Activated naive CD4-positive, alpha-beta T cell treated with anti-CD3 and anti-CD28 coated beads, Interleukin-2, amount 10 ng/mL, durations not matched to agents 7 days and 5 days (primary cell): ENCODE results near the gene KIAA1671.

Experiments used
- CTCF ChIA-PET: fragments of 350-600 bp; sonication (Branson Sonifier 250); formaldehyde crosslinking; loops from one replicate; lab custom pipeline; 2021; ENCODE audit warnings: antibody characterized with exemption; lab: Charles Lee
- DNase-seq: peaks from one replicate; pipeline ENCODE4 v3.0.0-alpha.2; 2020
- H3K27ac Mint-ChIP-seq: one replicate; pipeline ENCODE4 v1.8.0; 2021; ENCODE audit warnings: mild to moderate bottlenecking, moderate library complexity, mixed read lengths
- H3K27me3 Mint-ChIP-seq: one replicate; pipeline ENCODE4 v1.8.0; 2021; ENCODE audit warnings: mild to moderate bottlenecking, mixed read lengths
- H3K36me3 Mint-ChIP-seq: one replicate; pipeline ENCODE4 v1.8.0; 2021; ENCODE audit warnings: mixed read lengths
- H3K4me1 Mint-ChIP-seq: one replicate; pipeline ENCODE4 v1.8.0; 2021; ENCODE audit warnings: mixed read lengths
- H3K4me3 Mint-ChIP-seq: one replicate; pipeline ENCODE4 v1.8.0; 2021; ENCODE audit warnings: mild to moderate bottlenecking, moderate library complexity, mixed read lengths
- H3K9me3 Mint-ChIP-seq: one replicate; pipeline ENCODE4 v1.8.0; 2021; ENCODE audit warnings: mixed read lengths

The KIAA1671 gene

GRCh38 chr22:25057013-25057881, 104.7 kb downstream of the KIAA1671 start:
- peak; percentile 88 for DNase-seq
- CTCF ChIA-PET = interaction anchor here (1.1 to 9.2 kb wide), 12 partner anchors 8 to 272 kb away, joined by 3 to 68 read pairs (median 6); partner anchors contain the start of genes KIAA1671 and LHFPL7
- H3K4me1 Mint-ChIP-seq = peaks cover 49% of the 10 kb centered on the region
- no peaks in the 10 kb centered on the region for H3K27me3 Mint-ChIP-seq
- H3K9me3 Mint-ChIP-seq = no peaks in the 10 kb centered on the region
- H3K36me3 Mint-ChIP-seq = no peaks in the 10 kb centered on the region
- no peak overlapping the region for H3K27ac Mint-ChIP-seq
- H3K4me3 Mint-ChIP-seq = no peak overlapping the region

GRCh38 chr22:25059438-25059837, 106.9 kb downstream of the KIAA1671 start:
- no peaks in the 10 kb centered on the region for H3K9me3 Mint-ChIP-seq
- no peaks in the 10 kb centered on the region for H3K36me3 Mint-ChIP-seq
- no peaks in the 10 kb centered on the region for H3K27me3 Mint-ChIP-seq
- no peak for DNase-seq
- no peak overlapping the region for H3K4me3 Mint-ChIP-seq
- peaks cover 67% of the 10 kb centered on the region for H3K4me1 Mint-ChIP-seq
- CTCF ChIA-PET = interaction anchor here (1.0 to 9.2 kb wide), 8 partner anchors 8 to 121 kb away, joined by 3 to 68 read pairs (median 6); no protein-coding TSS in a partner anchor
- H3K27ac Mint-ChIP-seq = no peak overlapping the region

GRCh38 chr22:25060522-25061071, 108.1 kb downstream of the KIAA1671 start:
- Mint-ChIP-seq H3K27ac (peak overlapping the region; percentile 91), H3K4me1 (peaks cover 68% of the 10 kb centered on the region), H3K4me3 (no peak overlapping the region), H3K36me3 (no peaks in the 10 kb centered on the region), H3K27me3 (no peaks in the 10 kb centered on the region), H3K9me3 (no peaks in the 10 kb centered on the region)
- DNase-seq = peak; percentile 40
- CTCF ChIA-PET = interaction anchor here (0.6 to 9.2 kb wide), 7 partner anchors 10 to 758 kb away, joined by 3 to 68 read pairs (median 6); no protein-coding TSS in a partner anchor

GRCh38 chr22:25061134-25061533, 108.6 kb downstream of the KIAA1671 start:
- CTCF ChIA-PET = interaction anchor here (0.6 to 9.2 kb wide), 7 partner anchors 9 to 759 kb away, joined by 3 to 68 read pairs (median 6); no protein-coding TSS in a partner anchor
- H3K27me3 Mint-ChIP-seq = no peaks in the 10 kb centered on the region
- peaks cover 71% of the 10 kb centered on the region for H3K4me1 Mint-ChIP-seq
- no peak for DNase-seq
- no peaks in the 10 kb centered on the region for H3K36me3 Mint-ChIP-seq
- H3K27ac Mint-ChIP-seq = peak overlapping the region; percentile 91
- no peaks in the 10 kb centered on the region for H3K9me3 Mint-ChIP-seq
- H3K4me3 Mint-ChIP-seq = no peak overlapping the region

GRCh38 chr22:25061605-25062376, 109.3 kb downstream of the KIAA1671 start:
- H3K9me3 Mint-ChIP-seq = no peaks in the 10 kb centered on the region
- CTCF ChIA-PET = interaction anchor here (0.6 to 9.2 kb wide), 5 partner anchors 8 to 111 kb away, joined by 3 to 68 read pairs (median 3); no protein-coding TSS in a partner anchor

GRCh38 chr22:25062386-25063085, 110.0 kb downstream of the KIAA1671 start:
- Mint-ChIP-seq H3K4me3 (peak overlapping the region; percentile 66), H3K4me1 (peaks cover 76% of the 10 kb centered on the region), H3K9me3 (no peaks in the 10 kb centered on the region), H3K27me3 (no peaks in the 10 kb centered on the region), H3K36me3 (no peaks in the 10 kb centered on the region), H3K27ac (peak overlapping the region; percentile 91)
- peak; percentile 87 for DNase-seq
- CTCF ChIA-PET = interaction anchor here (0.6 to 9.2 kb wide), 7 partner anchors 8 to 112 kb away, joined by 3 to 68 read pairs (median 3); no protein-coding TSS in a partner anchor

More at GRCh38 chr22:25061605-25062376, 109.3 kb downstream of the KIAA1671 start:
- DNase-seq = no peak
- H3K36me3 Mint-ChIP-seq = no peaks in the 10 kb centered on the region
- H3K27ac Mint-ChIP-seq = peak overlapping the region; percentile 91
- H3K4me1 Mint-ChIP-seq = peaks cover 75% of the 10 kb centered on the region
- peak overlapping the region; percentile 54 for H3K4me3 Mint-ChIP-seq
- H3K27me3 Mint-ChIP-seq = no peaks in the 10 kb centered on the region

- Mint-ChIP-seq H3K9me3 (no peaks in the 10 kb centered on the region), H3K36me3 (no peaks in the 10 kb centered on the region), H3K27ac (peak overlapping the region; percentile 73), H3K4me1 (peaks cover 96% of the 10 kb centered on the region), H3K27me3 (no peaks in the 10 kb centered on the region), H3K4me3 (no peak overlapping the region)
- CTCF ChIA-PET = no interaction called here
- DNase-seq = no peak
Measured at GRCh38 chr22:25064894-25065560, 112.5 kb downstream of the KIAA1671 start.

- H3K9me3 Mint-ChIP-seq = no peaks in the 10 kb centered on the region
- peak overlapping the region; percentile 100 for H3K27ac Mint-ChIP-seq
- CTCF ChIA-PET = interaction anchor here (1.1 to 6.6 kb wide), 2 partner anchors 8 kb away, joined by 4 to 68 read pairs; no protein-coding TSS in a partner anchor
- H3K4me3 Mint-ChIP-seq = no peak overlapping the region
- H3K4me1 Mint-ChIP-seq = peaks cover 98% of the 10 kb centered on the region
- peaks cover 4% of the 10 kb centered on the region for H3K36me3 Mint-ChIP-seq
- DNase-seq = no peak
- no peaks in the 10 kb centered on the region for H3K27me3 Mint-ChIP-seq
Measured at GRCh38 chr22:25066861-25067435, 114.4 kb downstream of the KIAA1671 start.

- peak; percentile 95 for DNase-seq
- peak overlapping the region; percentile 100 for H3K27ac Mint-ChIP-seq
- CTCF ChIA-PET = interaction anchor here (2.4 to 6.6 kb wide), 3 partner anchors 9 to 13 kb away, joined by 11 to 68 read pairs (median 16); no protein-coding TSS in a partner anchor
- H3K36me3 Mint-ChIP-seq = peaks cover 4% of the 10 kb centered on the region
- H3K4me1 Mint-ChIP-seq = peaks cover 99% of the 10 kb centered on the region
- H3K4me3 Mint-ChIP-seq = peak overlapping the region; percentile 76
- no peaks in the 10 kb centered on the region for H3K27me3 Mint-ChIP-seq
- H3K9me3 Mint-ChIP-seq = no peaks in the 10 kb centered on the region
Measured at GRCh38 chr22:25067851-25068421, 115.4 kb downstream of the KIAA1671 start.

- Mint-ChIP-seq H3K27me3 (no peaks in the 10 kb centered on the region), H3K27ac (peak overlapping the region; percentile 100), H3K4me1 (peaks cover 96% of the 10 kb centered on the region), H3K36me3 (peaks cover 4% of the 10 kb centered on the region), H3K4me3 (peak overlapping the region; percentile 76), H3K9me3 (no peaks in the 10 kb centered on the region)
- DNase-seq = peak; percentile 74
- CTCF ChIA-PET = interaction anchor here (1.8 to 6.6 kb wide), 4 partner anchors 9 to 41 kb away, joined by 4 to 68 read pairs (median 14); no protein-coding TSS in a partner anchor
Measured at GRCh38 chr22:25068707-25069106, 116.2 kb downstream of the KIAA1671 start.

GRCh38 chr22:25069426-25069757, 116.9 kb downstream of the KIAA1671 start:
- Mint-ChIP-seq H3K4me3 (peak overlapping the region; percentile 76), H3K36me3 (peaks cover 4% of the 10 kb centered on the region), H3K27ac (peak overlapping the region; percentile 100), H3K4me1 (peaks cover 94% of the 10 kb centered on the region), H3K9me3 (no peaks in the 10 kb centered on the region), H3K27me3 (no peaks in the 10 kb centered on the region)
- DNase-seq = no peak
- CTCF ChIA-PET = interaction anchor here (1.8 to 6.6 kb wide), 4 partner anchors 8 to 41 kb away, joined by 4 to 68 read pairs (median 14); no protein-coding TSS in a partner anchor
